ENCODE measurements around the gene FNDC8.
"Not testable (repeated sequence)": the region's sequence is repeated elsewhere in the genome, so short reads cannot be mapped to it uniquely, and the experiment has no call there.

Gene FNDC8

DNA sequence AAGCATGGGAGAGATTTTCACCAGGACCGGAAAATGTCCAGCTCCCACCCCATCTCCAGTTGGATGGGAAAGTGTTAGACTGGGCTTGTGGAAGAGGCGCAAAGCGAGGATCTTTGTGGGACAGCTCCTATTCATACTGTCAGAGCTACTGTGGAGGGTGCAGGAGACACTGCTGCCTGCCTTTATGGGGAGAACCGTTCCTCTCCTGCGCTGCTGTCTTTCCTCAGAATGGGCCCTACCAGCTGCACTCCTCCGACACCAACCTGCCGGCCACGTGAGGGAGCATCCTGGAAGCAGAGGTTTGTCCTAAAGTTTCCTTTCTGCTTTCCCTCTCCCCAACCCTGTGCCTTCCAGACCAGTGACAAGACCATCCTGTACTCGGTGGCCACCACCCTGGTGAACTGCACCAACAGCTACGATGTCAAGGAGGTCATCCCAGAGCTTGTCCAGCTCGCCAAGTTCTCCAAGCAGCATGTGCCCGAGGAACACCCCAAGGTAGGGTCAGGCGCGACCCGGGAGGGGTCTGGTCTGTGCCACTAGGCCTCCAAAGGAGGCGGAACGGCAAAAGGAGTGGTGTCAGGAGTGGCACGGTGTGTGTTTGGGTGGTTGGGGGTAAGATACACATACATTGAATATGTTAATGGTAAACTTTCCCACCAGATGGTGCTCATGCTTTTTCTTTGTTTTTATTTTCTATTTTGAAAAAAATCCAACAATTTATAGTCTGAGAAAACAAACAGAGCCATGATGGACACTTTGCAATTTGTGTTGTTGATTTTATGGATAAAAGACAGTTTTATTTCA is 49.8 kb downstream of the FNDC8 start:
- DNase-seq (ENCODE audit: low read depth) = peak; percentile 2

DNA sequence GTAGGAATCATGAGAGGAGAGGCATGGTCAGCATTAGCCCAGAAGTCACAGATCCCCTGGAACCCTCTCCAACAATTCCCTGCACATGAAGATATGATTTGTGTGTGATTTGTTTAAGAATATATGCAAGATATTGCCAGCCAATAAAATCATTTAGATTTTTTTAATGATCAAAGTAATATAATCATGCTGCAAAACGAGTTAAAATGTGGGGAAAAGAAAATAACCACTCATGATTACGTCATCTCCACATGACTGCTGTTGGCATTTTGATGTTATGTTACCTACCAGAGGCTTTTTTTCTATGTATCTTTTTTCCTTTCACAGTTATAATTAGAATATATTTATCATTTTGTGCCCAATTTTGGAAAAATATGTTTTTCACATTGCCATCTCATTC is 50.4 kb downstream of the FNDC8 start:
- peak; percentile 2 for DNase-seq (ENCODE audit: low read depth)

DNA sequence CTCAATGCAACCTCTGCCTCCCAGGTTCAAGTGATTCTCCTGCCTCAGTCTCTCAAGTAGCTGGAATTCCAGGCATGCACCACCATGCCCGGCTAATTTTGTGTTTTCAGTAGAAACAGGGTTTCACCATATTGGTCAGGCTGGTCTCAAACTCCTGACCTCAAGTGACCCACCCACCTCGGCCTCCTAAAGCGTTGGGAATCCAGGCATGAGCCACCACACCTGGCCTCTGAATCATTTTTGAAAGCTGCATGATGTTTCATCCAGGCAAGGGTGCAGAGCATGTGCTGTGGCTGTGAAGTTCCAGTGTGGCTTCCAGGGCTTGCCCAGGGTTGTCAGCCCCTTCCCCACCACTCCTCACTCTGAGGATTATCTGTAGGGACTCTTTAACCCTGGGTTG is 50.9 kb downstream of the FNDC8 start:
- not testable (repeated sequence) for DNase-seq (ENCODE audit: low read depth)

DNA sequence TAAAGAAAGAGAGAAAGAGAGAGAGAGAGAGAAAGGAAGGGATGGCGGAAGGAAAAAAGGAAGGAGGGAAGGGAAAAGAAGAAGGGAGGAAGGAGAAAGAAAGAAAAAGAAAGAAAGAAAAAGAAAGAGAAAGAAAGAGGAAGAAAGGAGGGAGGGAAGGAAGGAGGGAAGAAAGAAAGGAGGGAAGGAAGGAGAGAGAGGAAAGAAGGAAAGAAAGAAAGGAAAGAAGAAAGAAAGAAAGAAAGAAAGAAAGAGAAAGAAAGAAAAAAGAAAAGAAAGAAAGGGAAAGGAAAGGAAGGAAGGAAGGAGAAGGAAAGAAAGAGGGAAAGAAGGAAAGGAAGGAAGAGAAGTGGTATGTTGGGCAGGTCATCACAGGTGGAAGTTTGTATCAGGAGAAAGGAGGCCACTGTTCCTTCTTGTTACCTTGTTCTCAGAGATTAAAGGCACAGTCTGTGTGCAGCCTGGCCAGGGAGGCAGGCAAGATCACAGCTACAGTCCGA is 53.5 kb downstream of the FNDC8 start:
- DNase-seq (ENCODE audit: low read depth) = no peak

DNA sequence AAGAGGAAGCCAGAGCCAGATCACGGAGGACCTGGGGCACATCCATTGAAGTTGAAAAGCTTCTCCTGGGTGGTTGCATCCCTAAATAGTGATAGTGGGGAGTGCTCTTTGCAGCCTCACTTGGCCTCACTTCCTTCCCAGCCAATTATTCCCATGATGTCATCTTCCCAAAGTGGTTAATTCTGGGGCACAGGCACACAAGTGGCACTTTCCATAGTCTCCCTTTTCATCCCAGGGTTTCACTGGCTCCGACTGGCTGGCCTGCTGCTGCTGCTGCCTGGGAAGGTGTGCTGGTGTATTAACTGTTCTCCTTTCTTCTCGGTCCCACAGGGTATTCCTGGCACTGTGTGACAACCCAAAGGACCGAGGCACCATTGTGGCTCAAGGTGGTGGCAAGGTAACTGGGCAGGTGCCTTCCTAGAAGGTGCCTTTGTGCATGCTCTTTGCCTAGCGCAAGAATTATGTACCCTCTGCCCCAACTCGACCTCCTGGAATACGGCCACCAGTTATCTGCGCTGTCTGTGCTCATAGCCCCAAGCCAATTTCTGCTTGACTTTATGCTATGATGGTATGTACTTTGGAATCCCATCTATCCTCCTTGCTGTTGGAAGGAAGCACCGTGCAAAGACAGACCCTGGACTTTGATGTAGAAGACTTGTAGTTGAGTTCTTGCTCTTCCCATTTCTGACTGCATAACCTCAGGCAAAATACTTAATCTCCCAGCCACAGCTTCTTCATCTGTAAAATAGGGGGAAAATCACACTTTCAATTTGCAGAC is 54.4 kb downstream of the FNDC8 start:
- no peak for DNase-seq (ENCODE audit: low read depth)

DNA sequence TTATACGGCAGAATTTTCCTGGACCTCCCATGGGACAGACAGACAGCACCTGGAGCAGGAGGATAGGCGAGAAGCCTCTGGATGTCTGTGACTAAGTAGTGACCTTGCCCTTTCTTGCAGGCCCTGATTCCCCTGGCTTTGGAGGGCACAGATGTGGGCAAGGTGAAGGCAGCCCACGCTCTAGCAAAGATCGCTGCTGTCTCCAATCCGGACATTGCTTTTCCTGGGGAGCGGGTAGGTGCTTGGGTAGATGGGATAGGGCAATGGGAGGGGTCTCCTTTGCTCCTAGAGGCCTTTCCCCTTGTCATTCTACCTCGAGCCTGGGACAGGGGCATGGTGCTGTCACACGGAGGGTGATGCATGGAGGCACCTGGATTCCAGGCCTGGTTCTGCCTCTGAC is 55.5 kb downstream of the FNDC8 start:
- DNase-seq (ENCODE audit: low read depth) = no peak

DNA sequence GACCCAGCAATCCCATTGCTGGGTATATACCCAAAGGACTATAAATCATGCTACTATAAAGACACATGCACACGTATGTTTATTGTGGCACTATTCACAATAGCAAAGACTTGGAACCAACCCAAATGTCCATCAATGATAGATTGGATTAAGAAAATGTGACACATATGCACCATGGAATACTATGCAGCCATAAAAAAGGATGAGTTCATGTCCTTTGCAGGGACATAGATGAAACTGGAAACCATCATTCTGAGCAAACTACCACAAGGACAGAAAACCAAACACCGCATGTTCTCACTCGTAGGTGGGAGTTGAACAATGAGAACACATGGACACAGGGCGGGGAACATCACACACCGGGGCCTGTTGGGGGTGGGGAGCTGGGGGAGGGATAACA is 58.0 kb downstream of the FNDC8 start:
- DNase-seq (ENCODE audit: low read depth) = not testable (repeated sequence)

Data from HS-27A (cell line).